PFSK-1 (cell line): ENCODE results near the gene PIK3CB.

Source experiments
- FOXP2 ChIP-seq: optimal IDR thresholded peaks from 2 replicates; pipeline ENCODE3; 2011; ENCODE audit warnings: borderline replicate concordance, control low read depth, inconsistent platforms; ENCODE audit not compliant: insufficient read depth; ENCODE audit errors: extremely low read length, extremely low read depth
- POLR2AphosphoS5 ChIP-seq: IDR thresholded peaks from 2 replicates; pipeline ENCODE4 v1.6.1; 2012; ENCODE audit warnings: low read depth, mild to moderate bottlenecking, control low read depth, low read length, moderate library complexity
- SIN3A ChIP-seq: IDR thresholded peaks from 2 replicates; pipeline ENCODE4 v1.6.1; 2012; ENCODE audit warnings: mild to moderate bottlenecking, low read length, moderate library complexity, borderline replicate concordance; ENCODE audit not compliant: insufficient read depth
- TAF1 ChIP-seq: IDR thresholded peaks from 2 replicates; pipeline ENCODE4 v1.6.1; 2012; ENCODE audit warnings: low read length, control low read depth, borderline replicate concordance; ENCODE audit not compliant: insufficient read depth
- TF ChIP-seq, protein P1 (sequence below), 2 experiments: IDR thresholded peaks; 2 replicates each; pipeline versions ENCODE4 v1.6.1 to v1.8.0; 2011 to 2012; ENCODE audit warnings: low read depth in 2 of 2, low read length in 2 of 2, control low read depth in 1 of 2, inconsistent platforms in 1 of 2, mild to moderate bottlenecking in 1 of 2, moderate library complexity in 1 of 2; ENCODE audit not compliant: insufficient read depth in 1 of 2

PIK3CB gene

GRCh38 chr3:138842483-138843188 is 7.9 kb upstream of the PIK3CB start:
- no peak for TF ChIP-seq SIN3A

DNA sequence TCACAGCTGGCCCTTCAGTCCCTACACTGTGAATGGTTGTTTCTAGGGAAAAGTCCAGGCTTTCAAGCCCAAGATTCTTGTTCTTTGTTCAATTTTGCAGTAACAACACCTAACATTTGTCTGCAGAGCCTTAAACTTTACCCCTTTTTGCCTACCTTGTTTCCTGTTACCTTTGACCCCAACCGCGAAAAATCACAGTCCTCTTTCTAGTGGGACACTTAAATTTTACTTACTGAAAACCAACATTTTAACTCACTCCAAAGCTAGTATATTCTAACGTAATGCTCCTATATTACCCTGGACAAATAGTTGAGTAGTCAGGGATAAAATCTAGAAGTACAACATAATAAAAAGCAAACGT is 649 bp upstream of the PIK3CB start:
- no peak for TF ChIP-seq TAF1
- no peak for TF ChIP-seq POLR2AphosphoS5
- TF ChIP-seq, protein P1, sequence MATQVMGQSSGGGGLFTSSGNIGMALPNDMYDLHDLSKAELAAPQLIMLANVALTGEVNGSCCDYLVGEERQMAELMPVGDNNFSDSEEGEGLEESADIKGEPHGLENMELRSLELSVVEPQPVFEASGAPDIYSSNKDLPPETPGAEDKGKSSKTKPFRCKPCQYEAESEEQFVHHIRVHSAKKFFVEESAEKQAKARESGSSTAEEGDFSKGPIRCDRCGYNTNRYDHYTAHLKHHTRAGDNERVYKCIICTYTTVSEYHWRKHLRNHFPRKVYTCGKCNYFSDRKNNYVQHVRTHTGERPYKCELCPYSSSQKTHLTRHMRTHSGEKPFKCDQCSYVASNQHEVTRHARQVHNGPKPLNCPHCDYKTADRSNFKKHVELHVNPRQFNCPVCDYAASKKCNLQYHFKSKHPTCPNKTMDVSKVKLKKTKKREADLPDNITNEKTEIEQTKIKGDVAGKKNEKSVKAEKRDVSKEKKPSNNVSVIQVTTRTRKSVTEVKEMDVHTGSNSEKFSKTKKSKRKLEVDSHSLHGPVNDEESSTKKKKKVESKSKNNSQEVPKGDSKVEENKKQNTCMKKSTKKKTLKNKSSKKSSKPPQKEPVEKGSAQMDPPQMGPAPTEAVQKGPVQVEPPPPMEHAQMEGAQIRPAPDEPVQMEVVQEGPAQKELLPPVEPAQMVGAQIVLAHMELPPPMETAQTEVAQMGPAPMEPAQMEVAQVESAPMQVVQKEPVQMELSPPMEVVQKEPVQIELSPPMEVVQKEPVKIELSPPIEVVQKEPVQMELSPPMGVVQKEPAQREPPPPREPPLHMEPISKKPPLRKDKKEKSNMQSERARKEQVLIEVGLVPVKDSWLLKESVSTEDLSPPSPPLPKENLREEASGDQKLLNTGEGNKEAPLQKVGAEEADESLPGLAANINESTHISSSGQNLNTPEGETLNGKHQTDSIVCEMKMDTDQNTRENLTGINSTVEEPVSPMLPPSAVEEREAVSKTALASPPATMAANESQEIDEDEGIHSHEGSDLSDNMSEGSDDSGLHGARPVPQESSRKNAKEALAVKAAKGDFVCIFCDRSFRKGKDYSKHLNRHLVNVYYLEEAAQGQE (IDR thresholded peaks at IDR 0.05; ENCODE audit: insufficient read depth in 1 of 2, low read depth in 2 of 2, low read length in 2 of 2): no peak
- no peak for TF ChIP-seq SIN3A

DNA sequence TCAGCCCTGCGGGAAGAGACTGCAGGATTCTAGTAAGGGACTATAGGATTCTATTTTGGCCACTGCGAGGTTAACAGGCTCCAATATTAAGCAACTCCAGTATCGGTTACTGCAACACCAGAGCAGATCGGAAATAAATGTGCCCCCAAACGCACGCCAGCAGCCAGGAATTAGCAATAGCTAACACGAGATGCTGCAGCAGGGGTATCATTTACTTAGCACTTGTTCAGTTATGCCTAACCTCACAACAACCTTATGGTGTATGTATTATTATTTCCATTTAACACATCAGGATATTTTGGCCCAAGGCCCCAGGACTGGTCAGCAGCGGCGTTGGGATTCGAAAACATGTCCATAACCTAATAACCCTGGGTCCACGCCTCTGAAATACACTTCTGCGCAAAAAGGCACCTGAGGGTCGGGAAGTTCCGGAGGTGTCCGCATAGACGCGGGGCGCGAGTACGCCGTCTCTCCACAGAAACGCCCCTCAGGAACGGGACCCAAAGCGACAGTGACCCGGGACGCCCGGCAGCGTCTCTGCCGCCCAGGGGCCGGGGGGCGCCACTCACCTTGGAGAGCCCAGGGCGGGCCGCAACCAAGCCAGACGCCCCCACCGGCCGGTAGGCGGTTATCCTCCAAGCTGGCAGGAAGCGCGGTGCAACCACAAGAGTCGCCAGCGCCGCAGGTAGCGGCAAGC is 681 bp downstream of the PIK3CB start:
- TF ChIP-seq SIN3A: no peak
- no peak for TF ChIP-seq TAF1
- TF ChIP-seq, protein P1 (IDR thresholded peaks at IDR 0.05; ENCODE audit: insufficient read depth in 1 of 2, low read depth in 2 of 2, low read length in 2 of 2): no peak
- TF ChIP-seq POLR2AphosphoS5: no peak
- no peak for TF ChIP-seq FOXP2

- TF ChIP-seq POLR2AphosphoS5 (no peak), SIN3A (no peak), TAF1 (no peak)
Observed at GRCh38 chr3:138829886-138830510, 4.7 kb downstream of the PIK3CB start.

DNA sequence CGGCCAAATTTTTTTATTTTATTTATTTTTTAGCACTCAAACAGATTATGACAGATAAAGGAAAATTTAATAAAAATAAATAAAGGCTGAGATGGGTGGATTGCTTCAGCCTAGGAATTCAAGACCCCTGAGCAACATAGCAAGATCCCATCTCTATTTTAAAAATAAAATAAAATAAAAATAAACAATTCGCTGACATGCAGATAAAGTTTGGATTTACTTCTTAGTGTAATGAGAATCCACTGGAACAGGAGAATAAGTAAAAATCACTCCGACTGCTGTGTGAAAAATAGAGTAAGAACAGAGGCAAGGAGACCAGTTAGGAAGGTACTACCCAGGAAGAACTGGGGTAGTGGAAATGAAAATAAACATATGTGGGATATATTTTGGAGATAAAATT is 5.6 kb downstream of the PIK3CB start:
- TF ChIP-seq TAF1 (no peak), FOXP2 (no peak), POLR2AphosphoS5 (no peak), SIN3A (no peak)
- TF ChIP-seq, protein P1 (IDR thresholded peaks at IDR 0.05; ENCODE audit: insufficient read depth in 1 of 2, low read depth in 2 of 2, low read length in 2 of 2): no peak

DNA sequence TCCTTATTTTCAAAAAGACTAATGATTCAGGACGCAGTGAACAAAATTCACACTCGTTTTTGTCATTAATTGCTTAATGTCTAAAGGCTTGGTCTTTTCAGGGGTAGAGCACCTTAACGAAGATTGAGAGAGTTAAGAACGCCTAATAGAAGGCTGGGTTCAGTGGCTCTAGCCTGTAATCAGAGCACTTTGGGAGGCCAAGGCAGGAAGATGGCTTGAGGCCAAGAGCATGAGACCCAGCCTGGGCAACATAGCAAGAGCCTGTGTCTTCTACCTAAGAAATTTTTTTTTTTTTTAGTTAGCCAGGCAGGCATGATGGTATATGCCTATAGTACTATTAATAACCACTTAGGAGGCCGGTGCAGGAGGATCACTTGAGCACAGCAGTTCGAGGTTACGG is 7.5 kb downstream of the PIK3CB start:
- no peak for TF ChIP-seq TAF1
